T-helper 17 cell (primary cell): ENCODE data around the gene TMEM25. TPM values are rescaled to one million over a fixed set of nuclear protein-coding genes. Genes with fewer than 3 reads are reported as not detected.
"Not testable (repeated sequence)": the region's sequence is repeated elsewhere in the genome, so short reads cannot be mapped to it uniquely, and the experiment has no call there.

Source experiments
- ATAC-seq: fragments of 150-1000 bp; cut with Tn5 transposase; 2 replicates; pipeline ENCODE4 v1.10.0; 2021; ENCODE audit warnings: mild to moderate bottlenecking, moderate library complexity
- DNase-seq, 3 donors: peaks; one replicate each; pipeline versions ENCODE4 v3.0.0 to v3.0.0-alpha.2; 2020 to 2021
- H3K9me3 ChIP-seq: one replicate; pipeline ENCODE4 v1.7.0; 2013; ENCODE audit warnings: low read length, mild to moderate bottlenecking; ENCODE audit not compliant: control insufficient read depth, poor library complexity, severe bottlenecking
- H3K27ac Mint-ChIP-seq: one replicate; pipeline ENCODE4 v1.8.0; 2022; ENCODE audit warnings: mild to moderate bottlenecking, moderate library complexity, mixed read lengths
- H3K27me3 Mint-ChIP-seq: one replicate; pipeline ENCODE4 v1.8.0; 2022; ENCODE audit warnings: mixed read lengths
- H3K36me3 Mint-ChIP-seq: one replicate; pipeline ENCODE4 v1.8.0; 2022; ENCODE audit warnings: low read depth, mixed read lengths
- H3K4me1 Mint-ChIP-seq: one replicate; pipeline ENCODE4 v1.8.0; 2022; ENCODE audit warnings: mild to moderate bottlenecking, mixed read lengths
- H3K4me3 Mint-ChIP-seq: one replicate; pipeline ENCODE4 v1.8.0; 2022; ENCODE audit warnings: mild to moderate bottlenecking, moderate library complexity, mixed read lengths
- total RNA-seq, 4 donors: library from RNA in 2 of 4; stranded (reverse) in 2 of 4; gene quantifications; one replicate each; pipeline ENCODE4 v1.2.3 and lab custom pipeline; 2022 to 2026

The TMEM25 gene
- total RNA-seq, 2 donors from 2014 or later: 9.2 to 10.0 TPM

- ATAC-seq: peak; percentile 65
- H3K9me3 ChIP-seq: no peaks in the 10 kb centered on the region
- Mint-ChIP-seq H3K27me3 (no peaks in the 10 kb centered on the region), H3K4me1 (peaks cover 38% of the 10 kb centered on the region), H3K4me3 (peak overlapping the region; percentile 99), H3K27ac (peak overlapping the region; percentile 99), H3K36me3 (peaks cover 2% of the 10 kb centered on the region)
- DNase-seq: no peak
These were observed 42.1 kb downstream of the TMEM25 start for GRCh38 chr11:118572981-118573550.

- Mint-ChIP-seq H3K4me3 (peak overlapping the region; percentile 70), H3K36me3 (peaks cover 2% of the 10 kb centered on the region), H3K4me1 (peaks cover 42% of the 10 kb centered on the region), H3K27ac (no peak overlapping the region), H3K27me3 (no peaks in the 10 kb centered on the region)
- DNase-seq (no peak), ATAC-seq (no peak)
- H3K9me3 ChIP-seq: no peaks in the 10 kb centered on the region
These were observed 43.6 kb downstream of the TMEM25 start for GRCh38 chr11:118574636-118575035.

GRCh38 chr11:118577995-118578394 is 47.0 kb downstream of the TMEM25 start:
- not testable (repeated sequence) for H3K4me3 Mint-ChIP-seq, H3K27ac Mint-ChIP-seq, DNase-seq

GRCh38 chr11:118581057-118581456 is 50.1 kb downstream of the TMEM25 start:
- Mint-ChIP-seq H3K4me3 (no peak overlapping the region), H3K36me3 (peaks cover 2% of the 10 kb centered on the region), H3K27ac (no peak overlapping the region), H3K4me1 (peaks cover 18% of the 10 kb centered on the region), H3K27me3 (no peaks in the 10 kb centered on the region)
- H3K9me3 ChIP-seq: no peaks in the 10 kb centered on the region
- no peak for DNase-seq
- ATAC-seq: no peak

More at GRCh38 chr11:118577995-118578394, 47.0 kb downstream of the TMEM25 start:
- not testable (repeated sequence) for ATAC-seq, H3K36me3 Mint-ChIP-seq, H3K27me3 Mint-ChIP-seq, H3K9me3 ChIP-seq
- H3K4me1 Mint-ChIP-seq: peaks cover 36% of the 10 kb centered on the region

Other genes with a start within 250 kb of the TMEM25 start
- 100 to 1,000 TPM; 511 to 544 TPM for gene CD3E, start 226.5 kb upstream of the TMEM25 start, total RNA-seq
- 100 to 1,000 TPM; 313 to 354 TPM for gene CD3D, start 188.5 kb upstream of the TMEM25 start, total RNA-seq
- gene CD3G, start 186.8 kb upstream of the TMEM25 start, total RNA-seq: 100 to 1,000 TPM; 156 to 170 TPM
- gene UBE4A, start 171.6 kb upstream of the TMEM25 start, total RNA-seq: 10 to 100 TPM; 39.4 to 43.5 TPM
- gene ATP5MG, start 129.6 kb upstream of the TMEM25 start, total RNA-seq: 100 to 1,000 TPM; 183 to 184 TPM
- 100 to 1,000 TPM; 156 to 178 TPM for gene KMT2A, start 94.7 kb upstream of the TMEM25 start, total RNA-seq
- gene TTC36, start 3.7 kb upstream of the TMEM25 start, total RNA-seq: under 1 TPM in 1 of 2 donors, not detected in 1; 0.55 TPM
- gene IFT46, start 34.7 kb downstream of the TMEM25 start, total RNA-seq: 1 to 10 TPM; 5.2 to 5.7 TPM
- 10 to 100 TPM; 86.2 to 87.5 TPM for gene ARCN1, start 41.2 kb downstream of the TMEM25 start, total RNA-seq
- 1 to 10 TPM; 1.8 to 2.6 TPM for gene PHLDB1, start 76.4 kb downstream of the TMEM25 start, total RNA-seq
- not detected for gene TREH, start 148.5 kb downstream of the TMEM25 start, total RNA-seq